K562 (cell line): ENCODE measurements around the gene MAGI3. TPM values are rescaled to one million over a fixed set of nuclear protein-coding genes. Genes with fewer than 3 reads are reported as not detected.

Experiments used
- ARNT ChIP-seq, 2 experiments: fragments of 450-650 bp; IDR thresholded peaks; 2 replicates each; pipeline ENCODE4 v1.6.1; 2016; ENCODE audit warnings: mild to moderate bottlenecking in 1 of 2
- ATF1 ChIP-seq, 2 experiments: fragments of 450-650 bp in 1 of 2; IDR thresholded peaks; 2 replicates each; pipeline ENCODE4 v1.6.1; 2016; ENCODE audit warnings: missing compliant biosample characterization in 1 of 2, missing genetic modification characterization in 1 of 2
- BACH1 ChIP-seq: fragments of 200-800 bp; sonication (Bioruptor generic); IDR thresholded peaks from 2 replicates; pipeline ENCODE4 v1.6.1; 2016; ENCODE audit warnings: missing genetic modification characterization, missing compliant biosample characterization
- BCOR ChIP-seq: fragments of 450-650 bp; IDR thresholded peaks from 2 replicates; pipeline ENCODE4 v1.6.1; 2016
- CBFA2T3 ChIP-seq: fragments of 450-650 bp; IDR thresholded peaks from 2 replicates; pipeline ENCODE4 v1.6.1; 2017
- ELF1 ChIP-seq: fragments of 200-800 bp; sonication (Bioruptor generic); IDR thresholded peaks from 2 replicates; pipeline ENCODE4 v1.6.1; 2016; ENCODE audit warnings: missing genetic modification characterization, missing compliant biosample characterization
- ELF4 ChIP-seq: fragments of 450-650 bp; formaldehyde crosslinking; IDR thresholded peaks from 2 replicates; pipeline ENCODE4 v1.4.0; 2022; ENCODE audit warnings: missing genetic modification characterization
- EP300 ChIP-seq: IDR thresholded peaks from 2 replicates; pipeline ENCODE4 v1.6.1; 2012; ENCODE audit warnings: low read length, improper control_type of control experiment
- LEF1 ChIP-seq: fragments of 450-650 bp; IDR thresholded peaks from 2 replicates; pipeline ENCODE4 v1.6.1; 2016; ENCODE audit warnings: mild to moderate bottlenecking
- NR2C2 ChIP-seq, 2 experiments: fragments of 200-800 bp in 1 of 2; sonication (Bioruptor generic) in 1 of 2; sonication (generic) in 1 of 2; formaldehyde crosslinking in 1 of 2; IDR thresholded peaks; 2 replicates each; pipeline versions ENCODE4 v1.6.1 to v1.8.0; 2016 to 2022; ENCODE audit warnings: mild to moderate bottlenecking in 1 of 2, missing compliant biosample characterization in 1 of 2, missing genetic modification characterization in 1 of 2, missing genetic modification reagents in 1 of 2
- NRF1 ChIP-seq, 2 experiments: fragments of 450-650 bp; IDR thresholded peaks in 1 of 2; conservative IDR thresholded peaks in 1 of 2; 2 replicates each; pipeline ENCODE4 v1.6.1; 2014; ENCODE audit warnings: mild to moderate bottlenecking in 2 of 2
- PHTF2 ChIP-seq: fragments of 250-450 bp; sonication (Bioruptor Pico); IDR thresholded peaks from 2 replicates; pipeline ENCODE4 v1.5.0; 2021; ENCODE audit warnings: mild to moderate bottlenecking
- SMARCA5 ChIP-seq: fragments of 450-650 bp; IDR thresholded peaks from 2 replicates; pipeline ENCODE4 v1.6.1; 2016
- SMARCC2 ChIP-seq: fragments of 450-650 bp; IDR thresholded peaks from 2 replicates; pipeline ENCODE4 v1.6.1; 2017; ENCODE audit warnings: antibody characterized with exemption, moderate library complexity, mild to moderate bottlenecking, low read depth
- THAP7 ChIP-seq: fragments of 250-450 bp; sonication (Bioruptor Pico); IDR thresholded peaks from 2 replicates; pipeline ENCODE4 v1.5.0; 2021
- ZBTB40 ChIP-seq, 2 experiments: fragments of 450-650 bp in 1 of 2; sonication (generic) in 1 of 2; formaldehyde crosslinking in 1 of 2; IDR thresholded peaks; 2 replicates each; pipeline versions ENCODE4 v1.7.1 to v1.9.0; 2016 to 2022; ENCODE audit warnings: inconsistent platforms in 1 of 2, mild to moderate bottlenecking in 1 of 2, missing genetic modification reagents in 1 of 2
- ZNF507 ChIP-seq: conservative IDR thresholded peaks from 2 replicates; pipeline ENCODE4 v1.6.1; 2017; ENCODE audit warnings: missing genetic modification characterization, missing compliant biosample characterization
- ZSCAN32 ChIP-seq: fragments of 450-650 bp; formaldehyde crosslinking; IDR thresholded peaks from 2 replicates; pipeline ENCODE4 v1.4.0; 2020; ENCODE audit warnings: mild to moderate bottlenecking, moderate library complexity
- polyA plus RNA-seq, 8 experiments: library from polyadenylated mRNA; depleted of rRNA in 4 of 8; stranded (reverse) in 5 of 8; unstranded in 3 of 8; fragments of >200 nt; fragmentation: Nextera tagmentation in 2 of 8; fragmentation: Illumina TruSeq in 1 of 8; extraction: Ambion mirVana in 2 of 8; extraction: Trizol in 1 of 8; gene quantifications; 2 replicates each; pipeline versions ENCODE4 v1.2.1 to v1.2.3, GENCODE V29; 2011 to 2014; ENCODE audit warnings: inconsistent platforms in 1 of 8, missing spikeins in 1 of 8
- total RNA-seq, 7 experiments: library from RNA; depleted of rRNA in 6 of 7; stranded (reverse); fragments of >200 nt in 6 of 7; fragmentation: Illumina TruSeq in 2 of 7; extraction: Trizol in 2 of 7; gene quantifications; 2 replicates each; pipeline versions ENCODE4 v1.2.1 to v1.2.3, GENCODE V29; 2011 to 2021; ENCODE audit warnings: low replicate concordance in 1 of 7
- TF ChIP-seq, protein P1 (sequence below): fragments of 200-800 bp; sonication (Bioruptor generic); IDR thresholded peaks from 2 replicates; pipeline ENCODE4 v1.6.1; 2017; ENCODE audit warnings: missing genetic modification characterization, missing compliant biosample characterization

Gene MAGI3
- total and polyA plus RNA-seq, 9 of the 15 experiments (the other 6 are each of a cell fraction or from before 2014, with no cell fraction given): 1.0 to 8.6 (median 5.5) TPM

- TF ChIP-seq ZBTB40 (IDR thresholded peaks at IDR 0.05): no peak
- TF ChIP-seq ZBTB40 (CRISPR knock-in tag; IDR thresholded peaks at IDR 0.05): no peak
- peak; percentile 45; the same call in 1 of the 2 replicates for TF ChIP-seq LEF1
- TF ChIP-seq BACH1 (tag): peak; percentile 27; the same call in 1 of the 2 replicates
- TF ChIP-seq, protein P1, sequence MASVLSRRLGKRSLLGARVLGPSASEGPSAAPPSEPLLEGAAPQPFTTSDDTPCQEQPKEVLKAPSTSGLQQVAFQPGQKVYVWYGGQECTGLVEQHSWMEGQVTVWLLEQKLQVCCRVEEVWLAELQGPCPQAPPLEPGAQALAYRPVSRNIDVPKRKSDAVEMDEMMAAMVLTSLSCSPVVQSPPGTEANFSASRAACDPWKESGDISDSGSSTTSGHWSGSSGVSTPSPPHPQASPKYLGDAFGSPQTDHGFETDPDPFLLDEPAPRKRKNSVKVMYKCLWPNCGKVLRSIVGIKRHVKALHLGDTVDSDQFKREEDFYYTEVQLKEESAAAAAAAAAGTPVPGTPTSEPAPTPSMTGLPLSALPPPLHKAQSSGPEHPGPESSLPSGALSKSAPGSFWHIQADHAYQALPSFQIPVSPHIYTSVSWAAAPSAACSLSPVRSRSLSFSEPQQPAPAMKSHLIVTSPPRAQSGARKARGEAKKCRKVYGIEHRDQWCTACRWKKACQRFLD (CRISPR knock-in tag): peak; percentile 82
- TF ChIP-seq SMARCC2: 0 out of 2 replicates have a peak, but pooled peaks have one; percentile 38
- TF ChIP-seq ELF4: no peak
- TF ChIP-seq ARNT (IDR thresholded peaks at IDR 0.05): peak in 1 of 2 experiments; percentile 0; a peak in 1 of 4 replicates
- no peak for TF ChIP-seq ZSCAN32 (CRISPR knock-in tag)
- no peak for TF ChIP-seq ZNF507 (tag)
- TF ChIP-seq NR2C2 (CRISPR knock-in tag; IDR thresholded peaks at IDR 0.05): no peak
- 0 out of 2 replicates have a peak, but pooled peaks have one; percentile 36 for TF ChIP-seq NR2C2 (tag; IDR thresholded peaks at IDR 0.05)
- peak in 1 of 2 experiments; percentile 24; a peak in 1 of 4 replicates for TF ChIP-seq NRF1 (conservative IDR thresholded peaks at IDR 0.05 in 1 of 2, IDR thresholded peaks at IDR 0.05 in 1 of 2)
- no peak for TF ChIP-seq PHTF2 (CRISPR knock-in tag)
- TF ChIP-seq BCOR: no peak
- TF ChIP-seq ELF1 (tag): peak; percentile 67; the same call in 1 of the 2 replicates
- TF ChIP-seq SMARCA5: no peak
- TF ChIP-seq THAP7 (CRISPR knock-in tag): no peak
- no peak for TF ChIP-seq ATF1 (CRISPR knock-in tag; IDR thresholded peaks at IDR 0.05)
- TF ChIP-seq ATF1 (tag; IDR thresholded peaks at IDR 0.05): peak; percentile 85
- peak; percentile 14; the same call in 1 of the 2 replicates for TF ChIP-seq CBFA2T3
- TF ChIP-seq EP300: peak; percentile 75
These were observed 268.7 kb downstream of the MAGI3 start (continued) for GRCh38 chr1:113659035-113659434.
